GM12878 (cell line): ENCODE measurements around the gene PRPF31. TPM values are rescaled to one million over a fixed set of nuclear protein-coding genes. Genes with fewer than 3 reads are reported as not detected.

Source experiments
- ATAC-seq: fragments of 200-7000 bp; cut with Tn5 transposase; 3 replicates; pipeline ENCODE4 v1.9.1; 2020; ENCODE audit warnings: mild to moderate bottlenecking, moderate library complexity
- BruUV-seq: library from RNA; stranded (reverse); fragments of 400-500 nt; replicated peaks from 2 replicates; lab custom pipeline; 2021; lab: Mats Ljungman, UMichigan
- CTCF ChIA-PET: fragments of 300-600 bp; sonication (Branson Sonifier 250); formaldehyde crosslinking; extraction: SDS; loops from one replicate; lab custom pipeline; 2021; ENCODE audit warnings: inconsistent platforms; lab: Yijun Ruan, JAX
- POLR2A ChIA-PET: fragments of 350-600 bp; formaldehyde crosslinking; extraction: SDS; loops from one replicate; lab custom pipeline; 2021; ENCODE audit warnings: inconsistent platforms; lab: Charles Lee
- RAD21 ChIA-PET: fragments of 300-600 bp; sonication (Branson Sonifier 250); formaldehyde crosslinking; loops from one replicate; lab custom pipeline; 2023; ENCODE audit warnings: antibody characterized with exemption; ENCODE audit not compliant: unreplicated experiment; lab: Charles Lee
- SMC1A ChIA-PET: fragments of 300-600 bp; sonication (Branson Sonifier 250); formaldehyde crosslinking; loops from one replicate; lab custom pipeline; 2023; ENCODE audit not compliant: unreplicated experiment, uncharacterized antibody; lab: Charles Lee
- DNase-seq: peaks from one replicate; pipeline ENCODE4 v3.0.0-alpha.2; 2011; ENCODE audit warnings: low read depth, low spot score
- FAIRE-seq: peaks from 3 replicates; lab custom pipeline; 2011; peaks lifted over from hg19 to GRCh38; lab: Jason Lieb, UNC
- H2AFZ ChIP-seq: 2 replicates; pipeline ENCODE4 v1.6.0; 2011; ENCODE audit warnings: low read depth, low read length, control low read depth; ENCODE audit not compliant: control insufficient read depth
- H3K27ac ChIP-seq: 2 replicates; pipeline ENCODE4 v1.5.1; 2011; ENCODE audit warnings: control low read depth; ENCODE audit not compliant: control insufficient read depth, insufficient read depth
- H3K27me3 ChIP-seq, 2 experiments: replicated peaks in 1 of 2; 2 replicates each; pipeline versions ENCODE4 v1.6.0 to v1.6.1; 2011; ENCODE audit warnings: low read length in 1 of 2; ENCODE audit not compliant: control insufficient read depth in 2 of 2, insufficient read depth in 2 of 2
- H3K36me3 ChIP-seq, 2 experiments: 2 replicates each; pipeline ENCODE4 v1.5.1; 2011; ENCODE audit warnings: low read length in 1 of 2; ENCODE audit not compliant: control insufficient read depth in 2 of 2, insufficient read depth in 2 of 2
- H3K4me1 ChIP-seq: 2 replicates; pipeline ENCODE4 v1.6.1; 2011; ENCODE audit warnings: mild to moderate bottlenecking, low read length, moderate library complexity, mixed read lengths; ENCODE audit not compliant: control insufficient read depth, insufficient read depth
- H3K4me2 ChIP-seq: 2 replicates; pipeline ENCODE4 v1.6.0; 2011; ENCODE audit warnings: control low read depth; ENCODE audit not compliant: control insufficient read depth, insufficient read depth
- H3K4me3 ChIP-seq: fragments of 200-600 bp; sonication (generic); 2 replicates; pipeline ENCODE4 v1.5.1; 2016
- H3K79me2 ChIP-seq: 2 replicates; pipeline ENCODE4 v1.6.0; 2011; ENCODE audit warnings: low read length; ENCODE audit not compliant: control insufficient read depth, insufficient read depth
- H3K9ac ChIP-seq: 2 replicates; pipeline ENCODE4 v1.8.0; 2011; ENCODE audit warnings: low read length, control low read depth, mixed read lengths; ENCODE audit not compliant: control insufficient read depth, insufficient read depth
- H3K9me3 ChIP-seq: replicated peaks from 3 replicates; pipeline ENCODE4 v1.5.1; 2011; ENCODE audit warnings: mild to moderate bottlenecking, low read length; ENCODE audit not compliant: control insufficient read depth, insufficient read depth
- H4K20me1 ChIP-seq: 2 replicates; pipeline ENCODE4 v1.6.0; 2011; ENCODE audit not compliant: control insufficient read depth, insufficient read depth
- BCL11A ChIP-seq: IDR thresholded peaks from 2 replicates; pipeline ENCODE4 v1.6.1; 2011; ENCODE audit warnings: low read depth, low read length
- BRCA1 ChIP-seq: IDR thresholded peaks from 2 replicates; pipeline ENCODE4 v1.6.1; 2011; ENCODE audit warnings: low read depth, low read length, improper control_type of control experiment
- FOXK2 ChIP-seq: fragments of 450-650 bp; IDR thresholded peaks from 2 replicates; pipeline ENCODE4 v1.6.1; 2017; ENCODE audit warnings: mild to moderate bottlenecking, moderate library complexity
- LARP7 ChIP-seq: fragments of 450-650 bp; IDR thresholded peaks from 2 replicates; pipeline ENCODE4 v1.6.1; 2017; ENCODE audit warnings: mild to moderate bottlenecking
- POLR2AphosphoS5 ChIP-seq: IDR thresholded peaks from 2 replicates; pipeline ENCODE4 v1.6.1; 2011; ENCODE audit warnings: mild to moderate bottlenecking, low read length, inconsistent platforms
- RELB ChIP-seq: fragments of 450-650 bp; IDR thresholded peaks from 2 replicates; pipeline ENCODE4 v1.6.1; 2017; ENCODE audit warnings: low read depth, mild to moderate bottlenecking, moderate library complexity
- RFX5 ChIP-seq: IDR thresholded peaks from 2 replicates; pipeline ENCODE4 v1.6.1; 2011; ENCODE audit warnings: low read depth, low read length, improper control_type of control experiment
- SP1 ChIP-seq: IDR thresholded peaks from one replicate; pipeline ENCODE4 v1.6.1; 2011; ENCODE audit warnings: low read depth, low read length
- ZNF622 ChIP-seq: fragments of 450-650 bp; IDR thresholded peaks from 2 replicates; pipeline ENCODE4 v1.6.1; 2017; ENCODE audit warnings: mild to moderate bottlenecking, inconsistent platforms
- WGBS: methylation state at CpG from one replicate; pipeline ENCODE4 v1.1.6; 2016; ENCODE audit warnings: low lambda C conversion rate; ENCODE audit not compliant: insufficient replicate concordance, insufficient coverage; ENCODE audit errors: missing lambda C conversion rate; 5-methylcytosine and 5-hydroxymethylcytosine counted together
- in situ Hi-C: fragments of 300-500 bp; cut with MboI; formaldehyde crosslinking; loops from 9 replicates; pipeline ENCODE4 v1.14.3; 2018; ENCODE audit warnings: mixed read lengths
- intact Hi-C: fragments of 100-400 bp; cut with micrococcal nuclease; formaldehyde crosslinking; loops from one replicate; pipeline ENCODE4 v1.14.2; 2022; ENCODE audit not compliant: unreplicated experiment
- polyA plus RNA-seq, 11 experiments: library from polyadenylated mRNA; depleted of rRNA in 4 of 11; unstranded in 6 of 11; stranded (reverse) in 5 of 11; fragments of >200 nt; fragmentation: Nextera tagmentation in 4 of 11; fragmentation: Illumina TruSeq in 1 of 11; extraction: Ambion mirVana in 4 of 11; extraction: Trizol in 1 of 11; gene quantifications; 1 replicate in 1 of 11; 2 replicates in 10 of 11; pipeline versions ENCODE4 v1.2.1 to v1.2.3, GENCODE V29; 2011 to 2016; ENCODE audit warnings: inconsistent platforms in 2 of 11, missing spikeins in 2 of 11, low read depth in 1 of 11
- total RNA-seq, 4 experiments: library from RNA; depleted of rRNA in 3 of 4; stranded (reverse); fragments of >200 nt in 3 of 4; fragmentation: Illumina TruSeq in 1 of 4; extraction: Trizol in 1 of 4; gene quantifications; 2 replicates each; pipeline versions ENCODE4 v1.2.1 to v1.2.3, GENCODE V29; 2013 to 2021

Gene PRPF31
- total and polyA plus RNA-seq, 10 of the 15 experiments (the other 5 are each of a cell fraction or from before 2014, with no cell fraction given) = 2.7 to 170 (median 69.7) TPM

- Histone ChIP-seq H4K20me1 (no peaks in the 10 kb centered on the region), H3K27ac (no peak overlapping the region), H3K36me3 (peaks cover 0 to 17% of the 10 kb centered on the region in 2 experiments; a peak in 3 of 4 replicates), H3K79me2 (no peaks in the 10 kb centered on the region), H3K27me3 (no peaks in the 10 kb centered on the region), H3K9me3 (peaks cover 2% of the 10 kb centered on the region; the same call in 2 of the 3 replicates), H3K9ac (no peak overlapping the region), H3K4me1 (no peaks in the 10 kb centered on the region), H3K4me2 (no peak overlapping the region), H3K4me3 (no peak overlapping the region), H2AFZ (no peak overlapping the region)
- 98% methylated on average over 20 of the region's 20 CpGs for WGBS
- FAIRE-seq (no peak), DNase-seq (no peak), ATAC-seq (no peak)
- intact Hi-C loops = no loop called here
- in situ Hi-C loops = loop anchor here (25.0 kb wide), 1 partner anchor 1533 kb away; the partner anchor contains the start of gene U2AF2
- no TSS peak for BruUV-seq
- SMC1A ChIA-PET = no interaction called here
- RAD21 ChIA-PET = no interaction called here
- CTCF ChIA-PET = no interaction called here
- no peak for TF ChIP-seq RELB
- no peak for TF ChIP-seq LARP7
- no peak for TF ChIP-seq RFX5
- POLR2A ChIA-PET = no interaction called here
These were observed 14.1 kb downstream of the PRPF31 start for GRCh38 chr19:54129617-54129996.

- ATAC-seq = no peak
These were observed 17.9 kb downstream of the PRPF31 start for GRCh38 chr19:54133312-54133956.

More at GRCh38 chr19:54133312-54133956, 17.9 kb downstream of the PRPF31 start:
- CTCF ChIA-PET = no interaction called here
- Histone ChIP-seq H3K4me2 (no peak overlapping the region), H3K9me3 (peaks cover 2% of the 10 kb centered on the region; the same call in 2 of the 3 replicates), H3K79me2 (peaks cover 9% of the 10 kb centered on the region), H3K27me3 (no peaks in the 10 kb centered on the region), H3K36me3 (peaks cover 0 to 8% of the 10 kb centered on the region in 2 experiments; a peak in 3 of 4 replicates), H3K4me1 (peaks cover 8% of the 10 kb centered on the region), H2AFZ (no peak overlapping the region), H3K27ac (no peak overlapping the region), H4K20me1 (no peaks in the 10 kb centered on the region), H3K9ac (no peak overlapping the region), H3K4me3 (no peak overlapping the region)
- 89% methylated on average over 10 of the region's 10 CpGs for WGBS
- BruUV-seq = no TSS peak
- FAIRE-seq (no peak), DNase-seq (no peak)
- intact Hi-C loops (no loop called here), in situ Hi-C loops (loop anchor here (25.0 kb wide), 1 partner anchor 1529 kb away; the partner anchor contains the start of gene U2AF2)
- POLR2A ChIA-PET = no interaction called here
- TF ChIP-seq BCL11A (no peak), LARP7 (no peak), BRCA1 (no peak), POLR2AphosphoS5 (peak; percentile 69), ZNF622 (no peak), FOXK2 (no peak), SP1 (no peak)
- RAD21 ChIA-PET = no interaction called here
- SMC1A ChIA-PET = no interaction called here
